ENCODE data around the gene SH2D6.
A peak's percentile ranks its signal among the peaks of the same experiment; 100 is the strongest.
"Not testable (repeated sequence)": the region's sequence is repeated elsewhere in the genome, so short reads cannot be mapped to it uniquely, and the experiment has no call there.

The SH2D6 gene

DNA sequence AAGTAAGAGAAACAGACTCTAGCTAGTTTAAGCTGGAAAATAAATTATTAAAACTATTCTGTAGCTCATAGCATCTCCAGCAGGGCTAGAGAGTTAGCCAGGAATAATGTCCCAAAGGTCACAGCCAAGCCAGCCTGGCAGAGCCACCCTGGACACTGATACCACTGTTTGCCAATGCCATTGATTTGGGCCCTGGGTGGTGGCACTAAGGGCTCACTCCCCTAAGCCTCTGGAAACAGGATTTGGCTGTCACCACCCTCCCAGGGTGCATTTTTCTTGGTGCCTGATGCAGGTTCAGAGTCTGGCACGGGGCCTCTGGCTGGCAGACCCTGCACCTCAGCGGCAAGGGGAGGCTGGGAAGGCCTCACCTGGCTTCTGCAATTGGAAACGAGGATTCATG, 7.1 kb downstream of the SH2D6 start:
- no peak for DNase-seq

DNA sequence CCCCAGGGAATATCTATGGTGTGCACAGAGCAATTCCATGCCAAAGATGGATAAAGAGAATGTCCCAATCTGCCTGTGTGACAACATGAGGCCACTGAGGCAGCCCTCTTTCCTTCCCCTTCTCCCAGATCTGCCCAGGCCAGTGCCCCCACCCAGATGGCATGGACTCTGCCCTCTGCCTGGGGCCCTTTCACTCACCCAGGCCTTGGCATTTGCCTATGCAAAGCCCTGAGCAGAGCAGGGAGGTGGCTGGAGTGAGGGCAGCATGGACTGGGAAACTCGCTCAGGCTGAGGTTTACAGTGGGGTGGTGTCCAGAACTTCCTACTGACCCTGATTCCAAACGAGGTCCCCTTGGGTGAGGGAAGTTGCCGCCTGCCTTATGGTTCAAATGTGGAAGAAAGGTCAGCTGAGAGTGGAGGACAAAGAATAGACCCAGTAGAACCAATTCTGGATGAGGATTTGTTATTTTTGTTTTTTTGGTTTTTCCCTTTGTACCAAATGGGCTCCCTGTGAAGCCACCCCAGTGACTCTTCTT, 8.9 kb downstream of the SH2D6 start:
- no peak for DNase-seq

DNA sequence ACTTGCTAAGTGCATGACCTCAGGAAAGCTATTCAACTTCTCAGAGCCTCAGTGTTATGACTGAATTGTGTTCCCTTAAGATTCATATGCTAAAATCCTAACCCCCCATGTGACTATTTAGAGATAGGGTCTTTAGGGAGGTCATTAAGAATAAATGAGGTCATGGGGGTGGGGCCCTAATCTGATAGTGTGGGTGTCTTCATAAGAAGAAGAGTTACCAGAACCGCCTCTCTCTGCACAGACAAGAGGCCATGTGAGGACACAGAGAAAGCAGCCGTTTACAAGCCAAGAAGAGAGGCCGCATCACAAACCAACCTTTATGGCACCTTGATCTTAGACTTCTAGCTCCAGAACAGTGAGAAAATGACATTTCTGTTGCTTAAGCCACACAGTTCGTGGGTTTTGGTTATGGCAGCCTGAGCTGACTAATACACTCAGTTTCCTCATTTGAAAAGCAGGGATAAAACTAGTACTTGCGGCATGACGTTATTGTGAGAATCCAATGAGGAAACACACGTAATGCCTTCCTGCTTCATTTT, 9.9 kb downstream of the SH2D6 start:
- no peak for DNase-seq

DNA sequence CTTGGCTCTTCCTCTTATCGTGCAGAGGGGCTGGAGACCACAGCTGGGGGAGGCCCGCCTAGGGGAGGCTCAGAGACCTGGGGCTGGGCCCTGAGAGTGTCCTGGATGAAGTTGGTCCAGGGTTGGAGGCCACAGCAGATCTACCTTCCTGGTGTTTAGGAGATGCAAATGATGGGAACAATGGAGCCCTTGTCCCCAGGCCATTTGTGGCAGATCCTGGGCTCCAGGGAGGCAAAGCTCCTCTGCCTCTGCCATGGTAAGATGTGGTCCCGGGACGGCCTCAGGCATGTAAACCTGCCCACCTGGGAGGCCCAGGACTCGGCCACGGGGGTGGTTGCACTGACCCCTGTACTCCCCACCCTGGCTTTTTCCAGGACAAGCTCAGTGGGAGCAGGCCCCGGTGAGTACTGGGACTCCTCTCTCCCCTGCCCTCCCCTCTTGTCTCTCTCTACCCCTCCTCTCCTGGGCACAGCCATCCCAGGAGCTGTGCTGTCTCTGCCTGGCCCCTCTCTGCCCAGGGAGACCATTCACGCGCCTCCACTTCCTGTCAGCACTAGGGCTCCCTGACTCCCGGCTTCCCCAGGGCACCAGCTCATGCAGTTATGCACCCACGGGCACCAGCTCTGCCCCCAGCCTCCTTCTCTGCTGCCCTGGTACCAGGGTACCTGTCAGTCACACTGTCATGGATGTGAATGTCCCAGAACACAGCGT, 10.9 kb downstream of the SH2D6 start:
- no peak for DNase-seq

DNA sequence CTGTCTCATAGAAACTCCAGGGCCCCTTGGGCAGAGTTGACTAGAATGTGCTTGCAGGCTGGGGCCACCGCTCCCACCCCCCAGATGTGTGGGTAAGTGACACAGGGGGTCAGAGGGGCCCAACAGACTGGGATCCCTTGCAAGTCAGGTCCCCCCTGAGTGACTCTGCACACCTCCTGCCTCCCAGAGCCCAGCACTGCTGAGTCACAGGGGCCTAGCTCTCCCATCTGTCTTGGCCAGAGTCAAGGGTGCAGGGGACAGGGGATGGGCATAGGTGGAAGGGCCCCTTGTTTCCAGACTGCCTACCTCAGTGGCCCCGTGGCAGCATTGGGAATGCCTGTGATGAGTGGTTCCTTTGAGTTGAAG, 11.4 kb downstream of the SH2D6 start:
- no peak for DNase-seq

DNA sequence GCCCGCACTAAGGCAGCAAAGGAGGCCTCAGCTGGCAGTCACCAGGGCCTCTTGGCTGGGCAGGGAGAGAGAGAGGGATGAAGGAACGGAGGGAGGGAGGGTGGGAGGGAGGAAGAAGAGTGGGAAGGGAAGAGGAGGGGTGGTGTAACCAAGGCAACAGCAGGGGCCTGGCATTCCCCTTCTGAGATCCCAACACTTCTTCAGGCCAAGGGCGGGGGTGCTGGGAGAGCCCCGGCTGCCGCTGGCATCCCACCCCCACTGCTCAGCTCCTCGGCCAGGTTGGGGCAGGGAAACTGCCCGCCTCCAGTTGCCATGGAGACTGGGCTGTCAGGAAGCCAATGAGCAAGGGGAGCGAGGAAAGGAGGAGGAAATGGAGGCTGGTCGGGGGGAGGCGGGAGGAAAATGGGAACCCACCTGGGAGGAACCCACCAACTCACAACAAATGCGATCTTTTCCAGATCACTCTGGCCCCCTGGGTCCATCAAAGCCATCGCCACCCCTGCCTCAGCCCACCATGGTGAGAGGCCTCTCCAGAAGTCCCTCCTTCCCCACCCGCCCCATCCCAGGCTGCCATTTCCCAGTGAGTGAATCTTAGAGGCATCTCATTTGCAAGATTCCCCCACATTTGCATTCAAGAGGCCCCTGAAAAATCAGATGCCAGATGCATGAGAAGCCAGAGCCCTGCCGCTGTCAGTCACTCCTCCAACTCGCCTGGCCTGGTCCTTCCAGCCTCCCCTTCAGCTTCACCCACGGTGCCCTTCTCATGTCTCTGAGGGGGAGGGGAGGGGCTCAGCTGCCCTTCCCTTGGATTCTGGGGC, 12.4 kb downstream of the SH2D6 start:
- no peak for DNase-seq

DNA sequence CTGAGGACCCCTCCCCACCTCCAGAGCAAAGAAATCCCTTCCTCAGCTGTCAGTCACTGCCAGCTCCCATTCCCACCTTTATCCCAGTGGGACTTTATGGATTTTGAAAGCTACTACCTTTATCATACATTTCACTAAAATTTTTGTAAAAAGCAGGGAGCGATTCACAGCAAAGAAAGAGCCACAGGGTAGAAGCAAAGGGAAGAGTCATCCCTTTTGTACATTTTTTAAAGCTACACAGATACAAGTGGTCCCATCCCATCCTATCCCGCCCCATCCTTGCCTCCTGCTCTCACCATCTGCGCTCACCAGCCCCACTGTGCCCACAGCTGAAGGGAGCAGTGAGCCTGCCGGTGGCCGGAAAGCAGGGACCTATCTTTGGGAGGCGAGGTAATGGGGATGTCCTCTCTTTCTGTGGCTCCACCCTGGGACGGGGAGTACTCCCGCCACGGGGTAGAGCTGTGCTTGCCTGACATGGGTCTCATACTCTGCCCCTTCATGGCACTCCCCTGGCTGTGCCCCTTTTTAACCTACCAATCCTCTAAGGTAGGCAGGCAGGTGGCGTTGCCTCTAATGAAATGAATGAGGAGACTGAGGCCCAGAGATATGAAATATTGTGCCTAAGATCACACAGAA, 13.2 kb downstream of the SH2D6 start:
- DNase-seq = no peak

DNA sequence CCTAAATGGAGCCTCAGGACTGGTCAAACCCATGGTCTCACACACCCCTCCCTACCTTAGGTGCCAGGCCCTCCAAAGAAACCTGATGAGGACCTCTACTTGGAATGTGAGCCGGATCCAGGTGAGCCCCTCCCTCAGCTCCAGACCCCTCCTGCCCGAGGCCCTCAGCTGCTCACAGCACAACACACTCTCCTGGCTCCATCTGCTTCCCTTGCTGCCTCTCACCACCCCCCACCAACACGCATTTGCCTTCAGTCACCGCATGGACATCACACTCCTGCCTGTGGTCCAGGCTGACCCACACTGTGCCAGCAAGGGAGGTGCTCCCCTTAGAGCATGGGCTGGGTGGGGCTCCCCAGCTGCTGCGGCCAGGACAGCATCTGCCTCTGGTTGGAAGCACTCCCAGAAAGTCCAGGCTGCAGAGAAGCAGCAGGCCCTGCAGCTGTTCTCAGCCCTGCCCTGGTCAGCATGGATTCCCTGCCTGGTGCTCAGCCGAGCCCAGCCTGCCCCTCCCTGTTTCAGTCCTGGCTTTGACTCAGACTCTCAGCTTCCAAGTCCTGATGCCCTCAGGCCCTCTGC, 15.1 kb downstream of the SH2D6 start:
- no peak for DNase-seq

DNA sequence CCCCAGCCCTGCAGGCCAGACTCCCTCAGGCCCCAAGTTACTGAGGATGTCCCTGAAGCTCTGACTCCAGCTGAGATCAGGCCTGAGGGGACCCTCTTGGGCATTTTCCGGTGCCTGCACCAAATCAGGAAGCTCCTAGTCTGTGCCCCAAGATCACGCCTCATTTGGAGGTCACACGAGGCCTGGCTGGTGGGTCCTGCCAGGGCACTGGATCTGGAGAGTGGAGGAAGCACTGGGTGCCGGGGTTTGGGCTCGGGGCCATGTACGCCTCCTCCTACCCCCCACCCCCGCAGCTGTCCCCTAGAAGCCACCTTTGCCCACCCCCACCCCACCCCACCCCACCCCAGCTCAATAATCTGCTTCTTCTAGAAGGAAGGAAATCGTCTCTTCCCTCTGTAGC, 16.2 kb downstream of the SH2D6 start:
- DNase-seq = no peak

DNA sequence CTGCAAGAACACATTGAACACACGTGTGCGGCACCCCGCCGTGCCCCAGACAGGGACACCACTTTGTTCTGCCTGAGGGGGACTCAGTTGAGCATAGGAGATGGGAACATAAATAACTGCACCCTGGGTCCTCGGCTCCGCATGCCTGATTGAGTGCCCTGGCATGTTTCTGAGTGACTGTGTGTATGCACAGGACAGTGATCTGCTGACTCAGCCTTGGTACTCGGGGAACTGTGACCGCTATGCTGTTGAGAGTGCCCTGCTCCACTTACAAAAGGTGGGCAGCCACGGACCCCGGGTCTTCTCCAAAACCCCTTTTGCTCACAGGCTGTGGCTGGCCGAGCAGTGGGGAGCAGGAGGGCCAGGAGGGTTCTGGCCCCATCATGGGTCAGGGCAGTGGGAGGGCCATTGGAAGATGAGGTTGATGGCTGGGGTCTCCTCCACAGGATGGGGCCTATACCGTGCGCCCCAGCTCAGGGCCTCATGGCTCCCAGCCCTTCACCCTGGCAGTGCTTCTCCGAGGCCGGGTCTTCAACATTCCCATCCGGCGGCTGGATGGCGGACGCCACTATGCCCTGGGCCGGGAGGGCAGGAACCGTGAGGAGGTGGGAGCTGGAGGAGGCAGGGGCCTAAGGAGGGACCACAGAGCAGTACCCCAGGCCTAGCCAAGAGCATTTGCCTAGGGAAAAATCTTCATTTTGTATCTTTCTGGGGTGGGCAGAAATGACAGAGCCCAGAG, 16.9 kb downstream of the SH2D6 start:
- no peak for DNase-seq

DNA sequence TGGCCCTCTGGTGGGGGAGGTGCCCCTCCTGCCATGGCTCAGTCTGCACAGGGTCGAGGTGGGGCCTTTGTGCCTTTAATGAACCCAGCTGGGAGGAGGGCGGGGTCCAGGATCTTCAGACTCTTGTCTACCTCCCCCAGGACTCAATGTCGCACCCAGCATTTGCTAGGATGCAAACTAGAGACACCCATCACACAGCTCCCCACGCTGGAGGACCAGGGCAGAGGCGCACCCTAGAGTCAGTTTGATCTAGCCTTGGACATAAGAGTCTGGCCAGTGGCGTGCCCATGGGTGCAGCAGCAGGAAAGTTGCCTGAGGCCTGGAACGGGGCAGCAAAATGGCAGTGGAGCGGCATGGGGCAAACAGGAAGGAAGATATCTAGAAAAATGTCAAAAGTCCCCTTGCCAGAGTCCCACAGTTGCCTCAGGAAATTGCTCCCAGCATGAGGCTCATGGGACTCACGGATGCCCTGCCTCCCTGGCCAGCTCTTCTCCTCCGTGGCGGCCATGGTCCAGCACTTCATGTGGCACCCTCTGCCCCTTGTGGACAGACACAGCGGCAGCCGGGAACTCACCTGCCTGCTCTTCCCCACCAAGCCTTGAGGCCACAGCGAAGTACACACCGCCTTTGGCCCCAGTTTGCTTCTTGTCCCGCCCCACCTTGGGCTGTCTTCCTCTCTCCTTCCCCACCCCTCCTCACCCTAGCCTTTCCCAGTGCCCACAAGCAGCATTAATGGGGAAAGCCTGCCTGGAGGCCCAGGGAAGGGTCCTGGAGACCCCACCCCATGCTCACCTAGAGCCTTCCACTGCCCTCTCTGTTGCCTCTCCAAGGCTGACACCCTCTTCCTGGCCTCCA, 17.7 kb downstream of the SH2D6 start:
- no peak for DNase-seq

DNA sequence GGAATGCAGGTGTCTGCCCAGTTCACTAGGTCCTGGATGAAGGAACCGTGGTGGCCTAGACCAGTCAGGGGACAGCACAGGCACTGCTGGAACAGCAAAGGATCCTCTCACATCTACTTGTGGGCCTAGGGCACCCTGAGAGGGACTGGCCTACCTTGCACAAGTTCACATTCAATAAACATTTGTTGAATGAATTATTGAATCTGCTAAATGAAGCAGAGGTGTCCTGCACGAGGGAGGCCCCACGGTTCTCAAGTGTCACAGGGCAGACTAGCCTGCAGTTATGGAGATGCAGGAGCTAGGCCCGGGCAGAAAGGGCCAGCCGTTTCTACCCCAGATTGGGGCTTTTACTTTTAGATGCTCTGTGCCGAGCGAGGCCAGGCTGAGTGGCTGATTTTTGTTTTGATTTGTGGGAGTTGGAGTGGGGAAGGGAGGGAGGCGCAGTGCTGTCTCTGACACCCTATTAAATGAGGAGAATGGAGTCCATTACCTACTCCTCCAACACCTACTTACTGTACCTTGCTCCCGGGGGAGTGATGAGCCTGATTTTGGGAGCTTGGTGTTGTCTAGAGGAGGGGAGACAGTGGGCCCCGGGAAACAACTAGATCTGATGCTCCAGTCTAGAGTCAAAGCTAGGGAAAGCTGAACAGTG, 18.4 kb downstream of the SH2D6 start:
- no peak for DNase-seq

DNA sequence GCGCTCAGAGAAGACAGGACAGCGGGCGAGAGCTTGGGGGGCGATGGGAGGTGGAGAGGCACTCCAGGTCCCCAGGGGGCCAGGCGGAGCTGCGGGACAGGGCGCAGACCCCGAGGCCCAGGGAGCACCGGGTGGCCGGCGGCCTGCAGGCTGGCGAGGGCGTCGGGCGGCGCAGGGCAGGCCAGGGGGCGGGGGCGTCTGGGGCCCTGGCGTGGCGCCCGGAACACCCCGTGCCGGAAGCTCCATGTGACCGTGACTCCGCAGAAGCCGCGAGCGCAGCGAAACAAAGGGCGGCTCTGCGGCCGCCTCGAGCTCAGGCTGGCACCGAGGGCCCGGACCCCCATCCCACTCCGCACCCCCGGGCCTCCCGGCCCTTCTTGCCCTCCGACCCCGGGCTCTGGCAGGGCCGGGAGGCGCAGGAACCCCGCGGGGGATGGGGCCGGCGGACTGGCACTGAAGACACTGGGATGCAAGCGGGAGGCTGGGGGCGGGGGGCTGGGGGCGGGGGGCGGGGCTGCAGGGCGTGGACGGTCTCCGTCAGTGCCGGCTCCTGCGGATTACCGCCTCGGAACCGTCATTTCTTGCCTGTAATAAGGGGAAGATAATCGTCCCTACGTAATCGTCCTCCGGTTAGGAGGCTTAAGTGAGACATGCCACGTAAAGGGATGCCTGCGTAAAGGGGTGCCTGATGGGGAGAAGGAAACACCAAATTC, 19.1 kb downstream of the SH2D6 start:
- peak; percentile 25 to 73 (median 54) for DNase-seq

DNA sequence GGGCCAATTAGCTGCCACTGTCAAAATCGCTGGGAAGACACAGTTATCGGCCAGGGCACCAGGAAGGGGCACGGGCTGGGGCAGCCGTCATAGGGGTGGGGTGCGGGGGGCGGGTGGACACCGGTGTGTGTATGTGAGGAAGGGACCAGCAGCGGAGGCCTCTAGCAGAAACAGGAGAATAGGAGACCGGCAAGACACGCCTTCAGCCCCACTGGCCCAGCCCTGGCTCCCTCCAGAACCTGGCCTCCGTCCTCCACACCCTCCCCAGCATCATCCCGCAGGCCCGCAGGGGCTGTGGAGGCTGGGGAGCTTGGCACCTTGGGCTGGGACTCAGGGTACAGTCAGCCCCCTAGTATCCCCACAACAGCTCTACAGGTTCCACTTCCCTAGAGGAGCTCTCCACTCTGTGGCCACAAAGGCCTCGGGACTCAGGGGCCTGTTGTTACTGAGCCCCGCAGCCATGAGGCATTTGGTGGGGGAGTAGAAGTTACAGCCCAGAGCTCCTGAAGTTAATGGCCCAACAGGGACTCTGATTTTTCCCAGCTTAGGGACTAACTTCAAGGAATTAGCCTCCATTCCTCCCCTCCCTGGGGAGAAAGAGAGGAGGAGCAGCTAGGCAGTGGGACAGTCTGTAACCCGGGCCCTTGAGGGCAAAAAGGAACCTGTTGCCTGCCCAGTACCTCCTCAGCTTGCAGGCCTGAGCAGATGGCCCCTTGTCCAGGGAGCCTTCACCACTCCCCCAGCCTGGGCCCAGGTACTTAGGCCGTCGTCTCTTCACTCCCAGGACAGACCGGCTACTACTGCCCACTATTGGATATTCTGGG, 19.9 kb downstream of the SH2D6 start:
- DNase-seq = no peak

DNA sequence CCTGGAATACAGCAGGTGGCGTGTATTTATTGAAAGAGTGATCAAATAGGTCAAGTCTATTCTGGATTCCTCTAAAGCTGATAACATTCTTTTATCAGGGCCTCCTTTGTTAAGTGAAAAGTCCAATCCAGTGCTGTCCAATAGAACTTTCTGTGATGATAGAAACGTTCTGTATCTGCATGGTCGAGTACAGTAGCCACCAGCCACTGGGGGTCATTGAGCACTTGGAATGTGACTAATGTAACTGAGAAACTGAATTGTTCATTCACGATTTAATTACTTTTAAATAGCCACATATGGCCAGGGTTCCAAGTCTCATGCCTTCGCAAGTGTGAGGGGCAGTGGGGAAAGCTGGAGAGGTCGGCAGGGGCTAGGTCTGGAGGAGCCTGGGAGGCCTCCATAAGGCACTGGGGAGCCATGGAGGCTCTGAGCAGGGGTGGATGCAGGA, 20.5 kb downstream of the SH2D6 start:
- no peak for DNase-seq

DNA sequence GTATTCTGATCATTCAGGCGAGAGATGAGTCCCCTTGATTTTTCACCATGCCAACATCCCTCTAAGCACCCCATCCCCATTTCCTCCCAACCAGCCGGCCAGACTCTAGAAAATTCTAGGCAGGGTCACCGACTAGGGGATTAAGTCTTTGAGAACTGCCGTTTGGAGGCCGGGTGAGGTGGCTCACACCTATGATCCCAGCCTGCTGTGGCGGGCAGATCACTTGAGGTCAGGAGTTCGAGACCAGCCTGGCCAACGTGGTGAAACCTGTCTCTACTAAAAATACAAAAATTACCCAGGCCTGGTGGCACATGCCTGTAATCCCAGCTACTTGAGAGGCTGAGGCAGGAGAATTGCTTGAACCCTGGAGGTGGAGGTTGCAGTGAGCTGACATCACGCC, 21.1 kb downstream of the SH2D6 start:
- DNase-seq = not testable (repeated sequence)

DNA sequence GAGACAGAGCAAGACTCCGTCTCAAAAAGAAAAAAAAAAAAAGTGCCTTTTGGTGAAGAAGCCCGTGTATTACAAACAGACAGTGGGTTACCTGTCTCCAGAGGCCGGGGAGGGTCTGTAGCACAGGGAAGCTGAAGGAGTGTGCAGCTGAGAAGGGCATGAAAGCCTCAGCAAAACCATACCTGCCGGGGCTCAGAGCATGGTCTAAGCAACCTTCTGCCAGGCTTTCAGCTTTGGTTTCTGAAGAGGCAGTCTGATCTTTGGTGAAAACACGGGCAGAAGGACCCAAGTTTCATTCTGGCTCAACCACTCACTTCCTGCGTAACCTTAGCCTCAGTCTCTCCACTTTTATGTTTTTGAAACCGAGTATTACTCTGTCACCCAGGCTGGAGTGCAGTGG, 21.5 kb downstream of the SH2D6 start:
- no peak for DNase-seq

DNA sequence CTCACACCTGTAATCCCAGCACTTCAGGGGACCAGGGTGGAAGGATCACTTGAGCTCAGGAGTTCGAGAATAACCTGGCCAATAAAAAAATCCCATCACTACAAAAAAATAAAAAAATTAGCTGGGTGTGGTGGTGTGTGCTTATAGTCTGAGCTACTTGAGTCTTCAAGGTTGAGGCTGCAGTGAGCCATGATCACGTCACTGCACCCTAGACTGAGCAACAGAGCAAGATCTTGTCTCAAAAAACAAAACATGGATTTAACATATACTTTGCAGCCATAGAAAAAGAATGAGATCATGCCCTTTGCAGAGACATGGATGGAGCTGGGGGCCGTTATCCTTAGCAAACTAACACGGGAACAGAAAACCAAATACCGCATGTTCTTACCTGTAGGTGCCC, 22.2 kb downstream of the SH2D6 start:
- DNase-seq = no peak

DNA sequence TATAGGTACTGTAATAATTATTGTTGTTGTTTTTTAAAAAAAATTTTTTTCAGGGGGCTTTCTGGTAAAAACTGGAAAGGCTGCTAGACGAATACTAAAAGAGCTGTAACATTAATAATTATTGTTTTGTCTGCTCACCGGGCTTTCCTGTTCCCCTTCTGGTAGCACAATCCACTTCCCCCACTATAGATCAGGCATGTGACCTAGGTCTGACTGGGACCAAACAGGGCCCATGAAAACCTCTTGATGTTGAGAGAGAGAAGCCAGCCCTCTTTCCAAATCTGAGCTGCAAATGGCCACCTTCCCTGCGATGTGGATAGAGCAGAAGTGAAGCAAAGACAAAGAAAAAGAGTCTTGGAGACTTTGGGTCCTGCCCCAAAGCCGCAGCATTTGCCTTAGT, 23.4 kb downstream of the SH2D6 start:
- no peak for DNase-seq
